HG03571 (cell line): ENCODE data around the gene MED17.

Experiments
- ATAC-seq: cut with Tn5 transposase; IDR thresholded peaks from one replicate; pipeline ENCODE4 v1.9.1; 2021; ENCODE audit not compliant: unreplicated experiment

MED17 gene

DNA sequence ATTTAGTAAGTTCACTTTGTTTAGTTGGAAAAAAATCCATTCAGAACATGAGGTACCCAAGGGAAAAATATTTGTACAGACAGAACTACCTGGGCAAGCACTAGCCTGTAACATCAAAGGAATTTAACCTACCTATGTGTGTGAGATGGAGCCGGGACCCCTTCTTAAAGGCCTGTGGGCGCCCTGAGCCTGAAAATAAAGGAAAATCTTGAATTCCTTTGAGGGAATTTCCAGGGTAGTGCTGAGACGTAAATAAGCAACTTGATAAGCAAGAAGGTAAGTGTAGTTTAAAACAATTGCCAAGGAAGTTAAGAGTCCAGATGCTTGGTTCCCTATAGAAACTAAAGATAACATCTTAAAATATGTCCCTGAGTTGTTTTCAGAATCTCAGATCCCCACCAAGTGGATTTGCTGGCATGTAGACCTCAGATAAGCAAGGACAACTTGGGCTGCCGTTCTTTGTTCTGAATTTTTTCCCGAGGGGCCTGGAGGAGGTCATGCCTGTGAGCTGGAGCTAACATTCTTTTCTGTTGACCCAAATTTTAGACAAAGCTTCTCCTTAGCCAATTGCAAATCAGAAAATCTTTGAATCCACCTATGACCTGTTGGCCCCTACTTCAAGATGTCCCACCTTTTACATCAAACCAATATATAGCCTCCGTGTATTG is 31.0 kb downstream of the MED17 start:
- ATAC-seq = no peak

GRCh38 chr11:93817426-93818348 is 33.6 kb downstream of the MED17 start:
- ATAC-seq = no peak

GRCh38 chr11:93819966-93820695 is 36.0 kb downstream of the MED17 start:
- ATAC-seq = no peak

- ATAC-seq = no peak
Measured at GRCh38 chr11:93820847-93821246, 36.8 kb downstream of the MED17 start.

DNA sequence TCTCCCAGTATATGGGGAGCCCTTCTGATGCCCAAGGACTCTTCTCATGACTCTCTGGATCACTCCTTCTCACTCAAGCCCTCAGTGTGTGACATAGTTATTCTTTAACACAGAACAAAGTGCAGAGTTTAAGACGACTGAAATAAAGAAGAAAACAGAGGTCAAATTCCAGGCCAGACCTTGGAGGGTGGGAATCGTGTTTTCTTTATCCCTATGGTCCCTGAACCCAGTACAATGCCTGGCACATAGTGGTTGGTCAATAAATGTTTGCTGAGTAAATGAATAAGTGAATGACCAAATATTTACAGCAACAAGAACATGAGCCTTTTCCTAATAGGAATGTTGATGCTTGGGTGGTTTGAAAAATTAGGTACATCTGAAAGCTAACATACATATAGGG is 37.5 kb downstream of the MED17 start:
- no peak for ATAC-seq

DNA sequence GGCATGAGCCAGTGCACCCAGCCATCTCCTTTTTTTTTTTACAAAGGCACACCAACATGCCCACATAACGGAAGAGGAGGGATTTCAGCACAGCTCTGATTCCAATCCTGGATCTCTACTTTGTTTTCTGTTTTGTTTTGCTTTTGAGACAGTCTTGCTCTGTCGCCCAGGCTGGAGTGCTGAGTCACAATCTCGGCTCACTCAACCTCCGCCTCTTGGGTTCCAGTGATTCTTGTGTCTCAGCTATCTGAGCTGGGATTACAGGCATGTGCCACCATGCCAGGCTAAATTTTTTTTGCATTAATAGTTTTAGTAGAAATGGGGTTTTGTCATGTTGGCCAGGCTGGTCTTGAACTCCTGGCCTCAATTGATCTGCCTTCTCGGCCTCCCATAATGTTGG is 38.3 kb downstream of the MED17 start:
- no peak for ATAC-seq

- no peak for ATAC-seq
Measured at GRCh38 chr11:93823210-93823609, 39.1 kb downstream of the MED17 start.

GRCh38 chr11:93827363-93827762 is 43.3 kb downstream of the MED17 start:
- ATAC-seq = no peak

DNA sequence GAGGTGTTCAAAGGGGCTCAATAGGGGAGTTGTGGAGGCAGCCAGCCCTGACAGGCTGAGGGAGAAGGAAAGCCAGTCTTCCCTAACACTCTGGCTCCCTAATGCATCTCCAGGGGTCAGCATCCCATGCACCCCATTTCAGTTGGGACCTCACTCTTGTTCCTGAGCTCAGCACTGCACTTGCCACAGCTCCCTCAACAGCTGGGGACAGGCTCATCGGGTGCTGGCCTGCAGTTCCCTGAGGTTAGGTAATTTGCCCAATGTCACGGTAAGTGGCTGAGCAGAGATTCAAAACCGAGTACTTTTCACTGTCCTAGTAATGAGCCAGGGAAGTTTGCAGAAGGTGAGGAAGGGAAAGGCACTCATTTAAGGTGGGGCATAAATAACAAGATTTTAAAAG is 45.5 kb downstream of the MED17 start:
- ATAC-seq = no peak

DNA sequence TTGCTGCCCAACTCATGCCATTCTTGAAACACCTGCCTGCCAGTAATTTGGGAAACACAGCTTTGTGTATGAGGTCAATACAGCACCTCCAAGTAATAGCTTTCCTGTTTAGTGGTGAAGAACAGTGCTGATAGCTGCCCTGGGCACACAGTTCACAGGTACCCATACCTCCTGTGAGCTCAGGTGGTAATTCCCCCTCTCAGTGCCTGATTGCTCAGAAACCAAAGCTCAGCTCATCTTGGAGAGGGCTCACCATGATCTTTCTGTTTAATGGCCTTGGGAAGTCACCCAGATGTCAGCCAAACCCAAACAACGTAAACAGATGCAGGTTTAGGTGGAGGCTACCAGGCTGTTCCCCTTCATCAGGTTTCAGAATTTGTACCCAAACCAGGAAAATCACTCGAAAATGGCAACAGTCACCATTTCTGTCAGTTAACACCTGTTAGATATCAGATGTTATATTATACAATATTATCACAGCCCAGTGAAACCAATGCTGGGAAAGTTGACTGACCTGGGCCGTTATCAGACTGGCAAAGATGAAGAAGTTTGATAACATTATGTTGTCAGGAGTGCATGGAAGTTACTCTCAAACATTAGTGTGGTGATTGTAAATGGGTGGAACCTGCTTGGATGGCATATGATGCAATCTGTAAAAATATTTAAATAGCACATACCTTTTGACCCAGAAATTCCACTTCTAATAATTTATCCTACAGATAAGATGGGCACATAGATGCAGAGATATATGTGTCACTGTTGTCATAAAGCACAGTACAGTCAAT is 47.5 kb downstream of the MED17 start:
- no peak for ATAC-seq

DNA sequence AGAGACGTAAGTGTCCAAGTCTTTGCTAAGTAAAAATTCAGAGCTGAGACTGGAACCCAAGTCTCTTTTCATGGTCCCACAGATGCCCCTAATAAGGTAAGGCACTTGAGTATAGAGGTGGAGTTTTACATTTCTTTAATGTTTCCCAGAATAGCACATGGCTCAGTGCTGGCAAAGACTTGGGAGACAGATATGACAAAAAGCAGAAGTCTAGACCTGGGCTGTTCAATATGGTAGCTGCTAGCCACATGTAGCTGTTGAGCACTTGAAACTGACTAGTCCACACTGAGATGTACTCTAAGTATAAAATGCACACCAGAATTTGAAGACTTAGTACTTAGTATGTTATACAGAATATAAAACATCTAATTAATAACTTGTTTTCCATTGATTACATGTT is 48.7 kb downstream of the MED17 start:
- ATAC-seq = no peak

GRCh38 chr11:93838967-93839366 is 54.9 kb downstream of the MED17 start:
- no peak for ATAC-seq

DNA sequence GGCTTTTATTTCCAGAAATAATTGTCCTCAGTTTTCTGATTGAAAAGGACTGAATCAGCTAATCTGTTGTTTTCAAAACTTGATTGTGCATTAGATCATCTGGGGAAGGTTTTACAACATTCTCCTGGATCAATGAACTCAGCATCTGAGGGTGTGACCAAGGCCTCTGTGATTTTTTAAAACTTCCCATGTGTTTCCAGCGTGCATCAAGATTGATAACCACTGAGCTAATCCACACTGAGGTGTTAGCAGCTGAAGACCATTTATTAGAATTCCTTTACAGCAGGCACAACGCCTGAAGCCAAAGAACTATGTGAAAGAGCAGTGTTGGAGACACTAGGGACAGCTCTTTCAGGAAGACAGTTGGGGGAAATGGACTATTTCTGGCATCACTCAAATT is 56.1 kb downstream of the MED17 start:
- no peak for ATAC-seq

GRCh38 chr11:93840981-93841380 is 56.9 kb downstream of the MED17 start:
- no peak for ATAC-seq

DNA sequence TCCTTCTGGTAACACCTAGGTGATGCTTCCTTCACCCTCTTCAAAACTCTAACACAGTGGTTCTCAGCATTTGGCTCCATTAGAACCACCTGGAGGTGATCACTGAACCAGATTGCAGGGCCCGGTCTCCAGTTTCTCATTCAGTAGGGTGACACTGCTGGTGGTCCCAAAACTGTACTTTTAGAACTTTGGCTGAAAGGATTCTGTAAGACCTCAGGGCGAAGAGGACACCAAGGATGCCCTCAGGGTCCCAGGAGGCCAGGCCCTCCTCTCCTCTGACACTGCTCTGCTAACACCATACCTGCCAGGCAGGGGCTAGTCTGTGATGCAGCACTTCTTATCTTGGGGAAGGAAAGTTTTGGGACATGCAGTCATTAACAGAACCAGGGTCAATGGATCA is 57.4 kb downstream of the MED17 start:
- ATAC-seq = no peak

- ATAC-seq = no peak
Measured at GRCh38 chr11:93842034-93842433, 58.0 kb downstream of the MED17 start.

DNA sequence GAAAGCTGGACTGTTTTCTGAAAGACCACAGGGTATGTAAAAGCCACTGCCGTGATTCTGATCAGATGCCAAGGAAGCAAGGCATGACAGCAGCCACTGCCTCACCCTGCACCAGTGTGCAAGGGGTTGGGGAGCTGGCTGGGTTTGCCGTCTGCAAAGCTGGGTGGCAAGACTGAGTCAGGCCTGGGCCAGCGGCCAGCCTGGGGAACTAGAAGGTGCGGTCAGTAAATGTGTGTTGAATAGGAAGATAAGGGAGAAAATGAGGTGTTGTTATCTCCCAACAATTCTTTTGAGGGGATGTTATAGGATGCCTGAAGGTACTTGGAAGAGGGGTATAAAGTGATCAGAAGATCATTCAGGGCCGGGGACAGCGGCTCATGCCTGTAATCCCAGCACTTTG is 58.4 kb downstream of the MED17 start:
- no peak for ATAC-seq

- ATAC-seq = no peak
Measured at GRCh38 chr11:93843906-93844305, 59.8 kb downstream of the MED17 start.

- ATAC-seq = no peak
Measured at GRCh38 chr11:93844568-93844967, 60.5 kb downstream of the MED17 start.

GRCh38 chr11:93845181-93846092 is 61.4 kb downstream of the MED17 start:
- ATAC-seq = no peak
